ENCODE data around the gene KAT2B. TPM values are rescaled to one million over a fixed set of nuclear protein-coding genes. Genes with fewer than 3 reads are reported as not detected.

Gene KAT2B
- polyA plus RNA-seq, 1 experiment: 5.5 TPM

DNA sequence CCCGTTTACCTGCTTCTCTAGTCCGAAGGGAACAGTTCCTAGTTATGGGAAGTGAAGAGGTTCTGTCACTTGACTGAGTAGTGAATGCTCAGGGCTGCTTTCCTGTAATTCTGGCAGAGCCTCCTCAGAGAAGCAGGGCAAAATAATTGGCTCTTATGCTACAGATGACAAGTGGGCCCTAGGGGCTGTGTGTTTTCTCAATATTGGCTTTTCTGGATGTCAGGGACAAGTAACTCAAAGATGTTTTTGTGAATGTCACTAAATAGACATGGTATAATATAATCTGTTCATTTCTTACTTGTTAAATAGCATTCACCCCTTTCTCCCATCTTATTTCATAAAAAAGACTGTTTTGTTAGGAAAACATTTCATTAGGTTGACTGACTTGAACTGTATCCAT, 105.6 kb downstream of the KAT2B start:
- Histone ChIP-seq H3K27me3 (ENCODE audit: control insufficient read depth, insufficient read depth, low read length) (no peaks in the 10 kb centered on the region), H3K27ac (ENCODE audit: low read depth, low read length) (no peak overlapping the region)
- POLR2A ChIA-PET: no interaction called here

DNA sequence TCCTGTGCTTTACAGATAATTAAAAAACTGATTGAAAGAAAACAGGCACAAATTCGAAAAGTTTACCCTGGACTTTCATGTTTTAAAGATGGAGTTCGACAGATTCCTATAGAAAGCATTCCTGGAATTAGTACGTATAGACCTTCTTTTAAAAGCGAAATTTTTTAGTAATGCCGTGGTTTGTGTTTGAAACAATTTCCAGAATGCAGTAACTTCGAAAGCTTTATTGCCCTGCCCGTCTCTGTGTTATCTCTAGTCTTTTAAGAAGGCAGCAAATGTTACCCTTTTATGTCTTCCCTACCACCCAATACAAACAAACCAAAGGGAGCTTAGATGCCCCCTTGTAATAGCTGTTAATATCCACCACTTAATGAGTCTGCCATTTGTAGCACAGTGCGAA, 106.1 kb downstream of the KAT2B start:
- ChIA-PET POLR2A (no interaction called here), CTCF (no interaction called here)
- no peak for DNase-seq (ENCODE audit: low read depth, low spot score)
- Histone ChIP-seq H3K9me3 (ENCODE audit: control insufficient read depth, insufficient read depth, low read length) (no peaks in the 10 kb centered on the region), H3K4me3 (ENCODE audit: low read depth, low read length) (no peak overlapping the region), H3K27me3 (ENCODE audit: control insufficient read depth, insufficient read depth, low read length) (no peaks in the 10 kb centered on the region), H3K27ac (ENCODE audit: low read depth, low read length) (no peak overlapping the region)
- TF ChIP-seq, protein P1, sequence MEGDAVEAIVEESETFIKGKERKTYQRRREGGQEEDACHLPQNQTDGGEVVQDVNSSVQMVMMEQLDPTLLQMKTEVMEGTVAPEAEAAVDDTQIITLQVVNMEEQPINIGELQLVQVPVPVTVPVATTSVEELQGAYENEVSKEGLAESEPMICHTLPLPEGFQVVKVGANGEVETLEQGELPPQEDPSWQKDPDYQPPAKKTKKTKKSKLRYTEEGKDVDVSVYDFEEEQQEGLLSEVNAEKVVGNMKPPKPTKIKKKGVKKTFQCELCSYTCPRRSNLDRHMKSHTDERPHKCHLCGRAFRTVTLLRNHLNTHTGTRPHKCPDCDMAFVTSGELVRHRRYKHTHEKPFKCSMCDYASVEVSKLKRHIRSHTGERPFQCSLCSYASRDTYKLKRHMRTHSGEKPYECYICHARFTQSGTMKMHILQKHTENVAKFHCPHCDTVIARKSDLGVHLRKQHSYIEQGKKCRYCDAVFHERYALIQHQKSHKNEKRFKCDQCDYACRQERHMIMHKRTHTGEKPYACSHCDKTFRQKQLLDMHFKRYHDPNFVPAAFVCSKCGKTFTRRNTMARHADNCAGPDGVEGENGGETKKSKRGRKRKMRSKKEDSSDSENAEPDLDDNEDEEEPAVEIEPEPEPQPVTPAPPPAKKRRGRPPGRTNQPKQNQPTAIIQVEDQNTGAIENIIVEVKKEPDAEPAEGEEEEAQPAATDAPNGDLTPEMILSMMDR (IDR thresholded peaks at IDR 0.05; ENCODE audit: low read depth, low read length): no peak

More for the DNA sequence above, 105.6 kb downstream of the KAT2B start:
- Histone ChIP-seq H3K9me3 (ENCODE audit: control insufficient read depth, insufficient read depth, low read length) (no peaks in the 10 kb centered on the region), H3K4me3 (ENCODE audit: low read depth, low read length) (no peak overlapping the region)
- CTCF ChIA-PET: no interaction called here
- TF ChIP-seq, protein P1 (IDR thresholded peaks at IDR 0.05; ENCODE audit: low read depth, low read length): no peak
- DNase-seq (ENCODE audit: low read depth, low spot score): no peak

DNA sequence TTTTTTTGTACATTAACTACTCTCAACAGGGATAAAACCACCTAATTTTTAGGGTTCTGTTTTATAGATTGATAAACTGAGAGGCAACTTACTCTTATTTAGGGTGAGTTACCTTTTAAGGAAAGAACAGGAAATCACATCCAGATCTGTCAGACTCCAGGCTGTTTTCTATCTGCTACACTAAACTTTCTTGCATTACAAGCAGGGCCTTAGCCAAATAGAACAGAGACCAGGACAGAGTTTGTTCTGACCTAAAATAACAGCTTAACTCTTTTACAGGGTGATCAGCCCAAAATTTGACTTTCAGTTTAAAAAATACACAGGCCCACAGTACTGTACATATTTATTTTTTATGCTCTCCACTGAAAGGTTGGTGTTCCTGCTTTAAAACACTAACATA, 107.1 kb downstream of the KAT2B start:
- no peak for DNase-seq (ENCODE audit: low read depth, low spot score)
- TF ChIP-seq, protein P1 (IDR thresholded peaks at IDR 0.05; ENCODE audit: low read depth, low read length): no peak
- ChIA-PET CTCF (no interaction called here), POLR2A (no interaction called here)
- Histone ChIP-seq H3K27me3 (ENCODE audit: control insufficient read depth, insufficient read depth, low read length) (no peaks in the 10 kb centered on the region), H3K9me3 (ENCODE audit: control insufficient read depth, insufficient read depth, low read length) (no peaks in the 10 kb centered on the region), H3K27ac (ENCODE audit: low read depth, low read length) (no peak overlapping the region), H3K4me3 (ENCODE audit: low read depth, low read length) (no peak overlapping the region)

DNA sequence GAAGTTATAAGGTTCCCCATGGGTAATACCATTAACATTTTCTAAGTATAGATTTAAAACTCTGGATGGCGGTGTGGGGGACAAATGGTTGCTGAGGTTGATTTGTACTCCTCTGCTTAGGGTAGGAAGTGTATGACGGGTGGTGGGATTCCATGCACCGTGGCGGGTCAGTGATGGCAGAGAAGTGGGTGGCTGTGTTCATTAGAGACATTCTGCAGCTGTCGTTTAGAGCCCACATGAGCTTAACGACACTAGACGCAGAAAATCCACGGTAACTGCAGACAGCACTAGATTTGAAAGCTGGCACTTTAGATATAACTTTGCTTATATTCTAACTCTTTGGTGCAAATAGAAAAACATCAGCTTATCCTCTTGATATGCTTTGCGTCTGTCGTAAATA, 108.2 kb downstream of the KAT2B start:
- Histone ChIP-seq H3K4me3 (ENCODE audit: low read depth, low read length) (no peak overlapping the region), H3K27ac (ENCODE audit: low read depth, low read length) (no peak overlapping the region), H3K9me3 (ENCODE audit: control insufficient read depth, insufficient read depth, low read length) (no peaks in the 10 kb centered on the region), H3K27me3 (ENCODE audit: control insufficient read depth, insufficient read depth, low read length) (no peaks in the 10 kb centered on the region)
- DNase-seq (ENCODE audit: low read depth, low spot score): no peak
- POLR2A ChIA-PET: no interaction called here
- TF ChIP-seq, protein P1 (IDR thresholded peaks at IDR 0.05; ENCODE audit: low read depth, low read length): no peak
- CTCF ChIA-PET: interaction anchor here (0.7 to 0.9 kb wide), 2 partner anchors 30 to 264 kb away, joined by 3 read pairs; no protein-coding TSS in a partner anchor

DNA sequence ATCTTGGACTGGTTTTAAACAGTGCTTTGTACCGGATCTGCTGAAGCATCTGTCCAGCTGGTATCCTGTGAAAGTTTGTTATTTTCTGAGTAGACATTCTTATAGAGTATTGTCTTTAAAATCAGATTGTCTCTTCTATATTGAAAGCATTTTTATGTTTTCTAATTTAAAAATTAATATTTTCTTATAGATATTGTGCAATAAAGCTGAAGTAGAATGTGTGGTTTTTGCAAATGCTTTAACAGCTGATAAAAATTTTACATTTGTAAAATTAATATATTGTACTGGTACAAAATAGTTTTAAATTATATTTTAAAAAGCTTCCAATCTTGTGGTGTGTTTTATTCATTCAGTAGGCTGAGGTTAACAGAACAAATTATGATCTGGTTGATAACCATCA, 113.8 kb downstream of the KAT2B start:
- H3K27me3 ChIP-seq (ENCODE audit: control insufficient read depth, insufficient read depth, low read length): no peaks in the 10 kb centered on the region
- CTCF ChIA-PET: interaction anchor here (0.8 kb wide), 1 partner anchor 269 kb away, joined by 3 read pairs; no protein-coding TSS in a partner anchor
- H3K27ac ChIP-seq (ENCODE audit: low read depth, low read length): no peak overlapping the region
- no peak overlapping the region for H3K4me3 ChIP-seq (ENCODE audit: low read depth, low read length)
- POLR2A ChIA-PET: no interaction called here
- no peaks in the 10 kb centered on the region for H3K9me3 ChIP-seq (ENCODE audit: control insufficient read depth, insufficient read depth, low read length)
- TF ChIP-seq, protein P1 (IDR thresholded peaks at IDR 0.05; ENCODE audit: low read depth, low read length): no peak
- no peak for DNase-seq (ENCODE audit: low read depth, low spot score)
